G401 (cell line): Measurements from ENCODE around the gene RBBP6. TPM values are rescaled to one million over a fixed set of nuclear protein-coding genes. Genes with fewer than 3 reads are reported as not detected.
"Not testable (repeated sequence)": the region's sequence is repeated elsewhere in the genome, so short reads cannot be mapped to it uniquely, and the experiment has no call there.

Experiments used
- DNase-seq: peaks from one replicate; pipeline ENCODE4 v3.0.0-alpha.2; 2015; ENCODE audit warnings: low spot score
- in situ Hi-C: cut with HindIII; loops from 2 replicates; pipeline ENCODE4 v1.10.0; 2016; ENCODE audit warnings: low sequenced_read_pairs, mixed read lengths
- total RNA-seq: library from RNA; depleted of rRNA; stranded (reverse); fragments of >200 nt; shearing (Covaris generic); gene quantifications from 2 replicates; pipeline ENCODE4 v1.2.3, GENCODE V29; 2014; rRNA removed

The RBBP6 gene
- total RNA-seq, 1 experiment from 2014 or later: 26.5 TPM

- in situ Hi-C loops: no loop called here
Measured at GRCh38 chr16:24612656-24613055, 73.3 kb downstream of the RBBP6 start.

GRCh38 chr16:24613267-24613666 lies 73.9 kb downstream of the RBBP6 start:
- DNase-seq, in situ Hi-C loops: not testable (repeated sequence)

More at GRCh38 chr16:24612656-24613055, 73.3 kb downstream of the RBBP6 start:
- no peak for DNase-seq

GRCh38 chr16:24617502-24617901 lies 78.1 kb downstream of the RBBP6 start:
- in situ Hi-C loops: no loop called here
- DNase-seq: no peak

Other genes starting within 250 kb of the RBBP6 start
- gene TNRC6A, start 190.1 kb downstream of the RBBP6 start, total RNA-seq: 11.4 and 14.4 TPM in 2 replicates